HL-60 (cell line): Measurements from ENCODE around the gene LVRN.

Source experiments
- DNase-seq, 2 experiments: peaks; one replicate each; pipeline ENCODE4 v3.0.0-alpha.2; 2010 to 2020; ENCODE audit warnings: low read depth in 1 of 2, low spot score in 1 of 2
- H3K27ac ChIP-seq: fragments of 250-450 bp; sonication (Bioruptor Pico); replicated peaks from 2 replicates; pipeline ENCODE4 v1.5.1; 2020; ENCODE audit warnings: mild to moderate bottlenecking, moderate library complexity
- H3K27me3 ChIP-seq: fragments of 250-450 bp; sonication (Bioruptor Pico); 2 replicates; pipeline ENCODE4 v1.5.1; 2021; ENCODE audit warnings: mild to moderate bottlenecking, moderate library complexity; ENCODE audit not compliant: insufficient read depth, poor library complexity, severe bottlenecking
- H3K4me3 ChIP-seq: replicated peaks from 2 replicates; pipeline ENCODE4 v1.5.1; 2011; ENCODE audit warnings: mild to moderate bottlenecking, control low read depth, low read length; ENCODE audit not compliant: insufficient read depth
- CTCF ChIP-seq: IDR thresholded peaks from one replicate; pipeline ENCODE4 v1.5.1; 2011; ENCODE audit warnings: low read length, control low read depth, inconsistent platforms; ENCODE audit not compliant: insufficient read depth
- GABPA ChIP-seq: IDR thresholded peaks from 2 replicates; pipeline ENCODE4 v1.6.1; 2012; ENCODE audit warnings: low read depth
- POLR2AphosphoS5 ChIP-seq: IDR thresholded peaks from 2 replicates; pipeline ENCODE4 v1.6.1; 2012; ENCODE audit warnings: low read depth
- SPI1 ChIP-seq: IDR thresholded peaks from 2 replicates; pipeline ENCODE4 v1.6.1; 2012; ENCODE audit warnings: low read depth, mild to moderate bottlenecking, borderline replicate concordance
- TF ChIP-seq, protein P1 (sequence below): IDR thresholded peaks from 2 replicates; pipeline ENCODE4 v1.6.1; 2012; ENCODE audit warnings: low read depth; ENCODE audit not compliant: insufficient replicate concordance

The LVRN gene

GRCh38 chr5:116013207-116013785 is 51.0 kb downstream of the LVRN start:
- Histone ChIP-seq H3K27ac (no peak overlapping the region), H3K4me3 (no peak overlapping the region), H3K27me3 (no peaks in the 10 kb centered on the region)
- DNase-seq = no peak
- TF ChIP-seq, protein P1, sequence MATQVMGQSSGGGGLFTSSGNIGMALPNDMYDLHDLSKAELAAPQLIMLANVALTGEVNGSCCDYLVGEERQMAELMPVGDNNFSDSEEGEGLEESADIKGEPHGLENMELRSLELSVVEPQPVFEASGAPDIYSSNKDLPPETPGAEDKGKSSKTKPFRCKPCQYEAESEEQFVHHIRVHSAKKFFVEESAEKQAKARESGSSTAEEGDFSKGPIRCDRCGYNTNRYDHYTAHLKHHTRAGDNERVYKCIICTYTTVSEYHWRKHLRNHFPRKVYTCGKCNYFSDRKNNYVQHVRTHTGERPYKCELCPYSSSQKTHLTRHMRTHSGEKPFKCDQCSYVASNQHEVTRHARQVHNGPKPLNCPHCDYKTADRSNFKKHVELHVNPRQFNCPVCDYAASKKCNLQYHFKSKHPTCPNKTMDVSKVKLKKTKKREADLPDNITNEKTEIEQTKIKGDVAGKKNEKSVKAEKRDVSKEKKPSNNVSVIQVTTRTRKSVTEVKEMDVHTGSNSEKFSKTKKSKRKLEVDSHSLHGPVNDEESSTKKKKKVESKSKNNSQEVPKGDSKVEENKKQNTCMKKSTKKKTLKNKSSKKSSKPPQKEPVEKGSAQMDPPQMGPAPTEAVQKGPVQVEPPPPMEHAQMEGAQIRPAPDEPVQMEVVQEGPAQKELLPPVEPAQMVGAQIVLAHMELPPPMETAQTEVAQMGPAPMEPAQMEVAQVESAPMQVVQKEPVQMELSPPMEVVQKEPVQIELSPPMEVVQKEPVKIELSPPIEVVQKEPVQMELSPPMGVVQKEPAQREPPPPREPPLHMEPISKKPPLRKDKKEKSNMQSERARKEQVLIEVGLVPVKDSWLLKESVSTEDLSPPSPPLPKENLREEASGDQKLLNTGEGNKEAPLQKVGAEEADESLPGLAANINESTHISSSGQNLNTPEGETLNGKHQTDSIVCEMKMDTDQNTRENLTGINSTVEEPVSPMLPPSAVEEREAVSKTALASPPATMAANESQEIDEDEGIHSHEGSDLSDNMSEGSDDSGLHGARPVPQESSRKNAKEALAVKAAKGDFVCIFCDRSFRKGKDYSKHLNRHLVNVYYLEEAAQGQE = no peak
- TF ChIP-seq GABPA = no peak
- no peak for TF ChIP-seq POLR2AphosphoS5
- TF ChIP-seq SPI1 = no peak
- no peak for TF ChIP-seq CTCF

GRCh38 chr5:116013936-116014335 is 51.7 kb downstream of the LVRN start:
- TF ChIP-seq GABPA (no peak), CTCF (no peak), POLR2AphosphoS5 (no peak), SPI1 (no peak)
- TF ChIP-seq, protein P1 = no peak
- Histone ChIP-seq H3K27ac (no peak overlapping the region), H3K4me3 (no peak overlapping the region), H3K27me3 (no peaks in the 10 kb centered on the region)
- DNase-seq = no peak

DNA sequence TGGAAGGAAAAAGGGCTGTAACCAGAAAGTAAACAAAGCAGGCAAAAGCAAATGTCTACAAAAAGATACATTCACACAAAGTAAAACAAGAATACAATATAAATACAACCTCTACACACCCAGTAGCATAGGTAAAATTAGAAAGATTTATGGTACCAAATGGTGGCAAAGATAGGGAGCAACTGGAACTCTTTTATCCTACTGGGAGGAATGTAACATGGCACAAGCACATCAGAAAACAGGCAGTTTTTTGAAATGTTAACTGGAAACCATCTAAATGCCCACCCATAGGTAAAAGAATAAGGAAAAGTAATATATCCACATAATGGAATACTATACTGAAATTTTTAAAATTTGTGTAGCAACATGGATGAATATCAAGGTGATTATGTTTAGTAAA is 61.3 kb downstream of the LVRN start:
- H3K27ac ChIP-seq = no peak overlapping the region
- no peak overlapping the region for H3K4me3 ChIP-seq
- no peak for DNase-seq
- TF ChIP-seq GABPA = no peak
- TF ChIP-seq, protein P1 = no peak
- TF ChIP-seq CTCF = no peak
- no peak for TF ChIP-seq POLR2AphosphoS5
- no peak for TF ChIP-seq SPI1
- no peaks in the 10 kb centered on the region for H3K27me3 ChIP-seq
